Measurements from ENCODE around the gene IL20RA. TPM values are rescaled to one million over a fixed set of nuclear protein-coding genes. Genes with fewer than 3 reads are reported as not detected.

Gene IL20RA
- total and polyA plus RNA-seq, 2 donors from 2014 or later: 0.16 to 0.34 TPM

DNA sequence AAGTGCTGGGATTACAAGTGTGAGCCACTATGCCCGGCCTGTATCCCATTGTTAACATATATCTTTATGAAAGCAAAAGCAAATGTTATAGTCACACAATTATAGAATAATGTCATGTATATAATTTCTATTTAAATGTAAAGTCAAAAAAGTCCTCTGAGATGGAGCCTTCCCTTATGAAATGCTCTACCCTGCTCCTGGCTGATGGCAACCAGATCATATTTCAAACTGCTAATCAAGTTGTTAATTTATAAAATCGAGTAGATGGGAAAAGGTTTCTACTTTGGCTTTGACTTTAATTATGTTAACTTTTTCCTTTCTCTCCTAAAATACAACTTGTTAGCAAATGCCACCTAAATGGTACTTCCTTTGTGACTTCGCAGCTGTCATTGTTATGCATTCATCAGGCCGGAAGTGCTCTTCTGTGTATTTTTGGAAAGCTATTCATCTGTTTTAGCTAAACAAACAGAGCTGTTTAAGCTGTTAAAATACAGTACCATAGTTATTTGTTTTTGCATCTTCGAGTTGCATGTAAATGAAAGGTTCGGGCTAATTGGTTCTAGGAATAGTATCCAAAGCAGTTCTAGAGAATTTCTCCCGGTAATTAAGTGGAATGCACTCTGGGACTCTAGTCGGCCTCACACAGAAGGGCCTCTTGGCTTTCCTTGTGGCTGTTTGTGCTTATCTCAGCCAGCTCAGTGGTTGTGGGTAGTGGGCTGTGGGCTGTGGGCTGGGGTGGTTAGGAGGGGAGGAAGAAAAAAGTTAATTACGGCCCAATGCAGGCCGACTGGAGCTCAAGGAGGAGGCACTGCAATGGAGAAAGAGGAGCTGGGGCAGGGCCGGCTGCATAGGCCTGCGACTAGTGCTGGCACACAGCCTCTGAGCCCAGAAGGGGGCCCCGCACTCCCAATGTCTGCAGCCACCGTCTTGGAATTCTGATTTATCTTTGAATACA, 87.9 kb downstream of the IL20RA start:
- H3K9ac ChIP-seq (ENCODE audit: low read length in 3 of 3): no peak overlapping the region
- H3K9me3 ChIP-seq (ENCODE audit: control insufficient read depth in 2 of 3, insufficient read depth in 1 of 3, low read length in 3 of 3): no peaks in the 10 kb centered on the region
- no peak for TF ChIP-seq CTCF (IDR thresholded peaks at IDR 0.05; ENCODE audit: borderline replicate concordance, extremely low read depth, insufficient read depth)
- no peaks in the 10 kb centered on the region for H3K4me1 ChIP-seq (ENCODE audit: control insufficient read depth in 2 of 3, insufficient read depth in 2 of 3, low read depth in 1 of 3, low read length in 3 of 3)
- peak in 2 of 5 donors; percentile 17 to 53 for DNase-seq
- H3K36me3 ChIP-seq (ENCODE audit: control insufficient read depth in 2 of 3, insufficient read depth in 3 of 3, low read length in 3 of 3): no peaks in the 10 kb centered on the region
- no peak overlapping the region for H3K4me3 ChIP-seq (ENCODE audit: low read length in 3 of 3)
- H3K27ac ChIP-seq (ENCODE audit: low read depth in 2 of 2, low read length in 2 of 2): no peak overlapping the region
- intact Hi-C loops (cut with DNase I): no loop called here
- no peaks in the 10 kb centered on the region for H3K27me3 ChIP-seq (ENCODE audit: control insufficient read depth, insufficient read depth, low read length)
- no peak for FAIRE-seq

- no peak overlapping the region for H3K9ac ChIP-seq (ENCODE audit: low read length in 3 of 3)
- DNase-seq (no peak), FAIRE-seq (no peak)
- H3K27me3 ChIP-seq (ENCODE audit: control insufficient read depth, insufficient read depth, low read length): no peaks in the 10 kb centered on the region
- intact Hi-C loops (cut with DNase I): no loop called here
- H3K9me3 ChIP-seq (ENCODE audit: control insufficient read depth in 2 of 3, insufficient read depth in 1 of 3, low read length in 3 of 3): no peaks in the 10 kb centered on the region
- H3K27ac ChIP-seq (ENCODE audit: low read depth in 2 of 2, low read length in 2 of 2): no peak overlapping the region
- H3K4me1 ChIP-seq (ENCODE audit: control insufficient read depth in 2 of 3, insufficient read depth in 2 of 3, low read depth in 1 of 3, low read length in 3 of 3): no peaks in the 10 kb centered on the region
- no peak for TF ChIP-seq CTCF (IDR thresholded peaks at IDR 0.05; ENCODE audit: borderline replicate concordance, extremely low read depth, insufficient read depth)
- H3K36me3 ChIP-seq (ENCODE audit: control insufficient read depth in 2 of 3, insufficient read depth in 3 of 3, low read length in 3 of 3): no peaks in the 10 kb centered on the region
- H3K4me3 ChIP-seq (ENCODE audit: low read length in 3 of 3): no peak overlapping the region
Measured at GRCh38 chr6:136955123-136955522, 89.6 kb downstream of the IL20RA start.

DNA sequence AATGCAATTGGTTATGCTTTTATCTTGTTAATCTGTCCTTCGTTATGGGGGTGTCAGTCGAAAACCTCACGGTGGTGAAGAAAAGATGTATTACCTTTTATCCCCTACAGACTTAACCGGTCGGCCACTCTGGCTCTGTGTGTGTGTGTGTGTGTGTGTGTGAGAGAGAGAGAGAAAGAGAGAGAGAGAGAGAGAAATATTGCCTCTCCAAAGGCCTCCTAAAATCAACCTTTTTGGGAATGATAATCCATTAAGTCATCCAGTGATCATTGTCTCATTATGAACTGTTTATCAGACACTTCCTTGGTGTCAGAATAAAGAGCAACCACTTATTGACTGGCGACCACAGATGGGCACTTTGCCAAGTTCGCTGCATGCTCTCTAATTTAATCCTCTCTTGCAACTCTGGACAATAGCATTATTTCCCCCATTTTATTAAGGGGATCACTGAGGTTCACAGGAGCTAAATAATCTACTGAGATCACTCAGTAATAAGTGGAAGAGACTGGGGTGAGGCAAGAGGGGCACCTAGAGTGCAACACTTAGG, 92.0 kb downstream of the IL20RA start:
- H3K4me1 ChIP-seq (ENCODE audit: control insufficient read depth in 2 of 3, insufficient read depth in 2 of 3, low read depth in 1 of 3, low read length in 3 of 3): no peaks in the 10 kb centered on the region
- FAIRE-seq: no peak
- DNase-seq: no peak
- H3K9me3 ChIP-seq (ENCODE audit: control insufficient read depth in 2 of 3, insufficient read depth in 1 of 3, low read length in 3 of 3): no peaks in the 10 kb centered on the region
- TF ChIP-seq CTCF (IDR thresholded peaks at IDR 0.05; ENCODE audit: borderline replicate concordance, extremely low read depth, insufficient read depth): no peak
- no peaks in the 10 kb centered on the region for H3K27me3 ChIP-seq (ENCODE audit: control insufficient read depth, insufficient read depth, low read length)
- intact Hi-C loops (cut with DNase I): no loop called here
- no peak overlapping the region for H3K27ac ChIP-seq (ENCODE audit: low read depth in 2 of 2, low read length in 2 of 2)
- H3K4me3 ChIP-seq (ENCODE audit: low read length in 3 of 3): no peak overlapping the region
- no peak overlapping the region for H3K9ac ChIP-seq (ENCODE audit: low read length in 3 of 3)
- no peaks in the 10 kb centered on the region for H3K36me3 ChIP-seq (ENCODE audit: control insufficient read depth in 2 of 3, insufficient read depth in 3 of 3, low read length in 3 of 3)

Data from kidney (tissue), 14 donors.